Effector memory CD4-positive, alpha-beta T cell (primary cell): ENCODE measurements around the gene TULP4.

Experiments
- DNase-seq, 3 donors: peaks; one replicate each; pipeline ENCODE4 v3.0.0-alpha.2; 2020
- H3K27ac ChIP-seq: 2 replicates; pipeline ENCODE4 v1.7.0; 2013; ENCODE audit warnings: mild to moderate bottlenecking, low read length, moderate library complexity; ENCODE audit not compliant: insufficient read depth, poor library complexity, severe bottlenecking
- H3K27me3 ChIP-seq: replicated peaks from 2 replicates; pipeline ENCODE4 v1.7.0; 2013; ENCODE audit warnings: mild to moderate bottlenecking, low read length; ENCODE audit not compliant: insufficient read depth, control insufficient read depth, poor library complexity, severe bottlenecking
- H3K36me3 ChIP-seq: 2 replicates; pipeline ENCODE4 v1.7.0; 2013; ENCODE audit warnings: mild to moderate bottlenecking, low read length, moderate library complexity; ENCODE audit not compliant: control insufficient read depth, insufficient read depth
- H3K4me1 ChIP-seq: 2 replicates; pipeline ENCODE4 v1.7.0; 2013; ENCODE audit warnings: low read length, mild to moderate bottlenecking; ENCODE audit not compliant: control insufficient read depth, insufficient read depth, poor library complexity, severe bottlenecking
- H3K4me3 ChIP-seq: 2 replicates; pipeline ENCODE4 v1.7.0; 2013; ENCODE audit warnings: low read length, low read depth, mild to moderate bottlenecking; ENCODE audit not compliant: insufficient read depth, poor library complexity, severe bottlenecking
- H3K9me3 ChIP-seq: 2 replicates; pipeline ENCODE4 v1.7.0; 2013; ENCODE audit warnings: mild to moderate bottlenecking, low read length, moderate library complexity; ENCODE audit not compliant: control insufficient read depth

Gene TULP4

DNA sequence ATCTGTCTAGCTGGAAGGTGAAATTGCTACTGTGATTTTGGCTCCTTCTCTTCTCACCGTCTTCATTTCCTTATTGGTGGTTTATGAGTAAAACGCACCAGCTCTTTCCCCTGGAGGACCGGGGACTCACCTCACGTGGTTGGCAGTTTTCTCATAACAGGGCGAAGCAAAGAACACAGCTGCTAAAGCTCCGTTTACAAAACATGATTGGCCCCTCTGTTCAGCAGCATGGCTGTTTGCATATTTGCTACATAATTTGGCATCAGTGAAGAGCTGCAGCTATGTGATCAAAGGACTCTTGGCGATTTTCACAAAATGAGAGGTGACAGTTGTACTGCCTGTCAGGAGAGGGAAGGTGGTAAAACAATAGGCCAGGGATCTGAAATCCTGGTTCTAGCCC lies 227.1 kb downstream of the TULP4 start:
- Histone ChIP-seq H3K4me1 (peaks cover 12% of the 10 kb centered on the region), H3K27ac (no peak overlapping the region), H3K4me3 (no peak overlapping the region), H3K9me3 (no peaks in the 10 kb centered on the region), H3K27me3 (no peaks in the 10 kb centered on the region), H3K36me3 (no peaks in the 10 kb centered on the region)
- DNase-seq: no peak

DNA sequence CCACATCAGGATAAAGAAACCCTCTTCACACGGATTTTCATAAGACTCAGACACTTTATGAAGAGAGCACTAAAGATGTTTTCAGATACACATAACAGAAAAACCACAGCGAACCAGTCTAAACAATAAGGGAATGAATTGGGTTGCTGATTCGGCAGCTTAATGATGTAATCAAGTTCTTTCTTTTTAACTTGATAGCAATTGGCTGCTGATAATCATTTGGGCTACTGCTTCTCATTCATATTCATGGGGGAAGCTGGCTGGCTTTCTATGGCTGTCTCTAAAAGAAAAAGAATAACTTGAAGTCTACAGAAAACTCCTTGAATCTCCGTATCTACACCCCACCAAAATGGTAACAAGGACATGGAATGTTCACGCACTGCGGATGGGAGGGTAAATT lies 227.6 kb downstream of the TULP4 start:
- Histone ChIP-seq H3K4me3 (no peak overlapping the region), H3K9me3 (no peaks in the 10 kb centered on the region), H3K27ac (no peak overlapping the region), H3K36me3 (no peaks in the 10 kb centered on the region), H3K27me3 (no peaks in the 10 kb centered on the region), H3K4me1 (peaks cover 12% of the 10 kb centered on the region)
- no peak for DNase-seq

DNA sequence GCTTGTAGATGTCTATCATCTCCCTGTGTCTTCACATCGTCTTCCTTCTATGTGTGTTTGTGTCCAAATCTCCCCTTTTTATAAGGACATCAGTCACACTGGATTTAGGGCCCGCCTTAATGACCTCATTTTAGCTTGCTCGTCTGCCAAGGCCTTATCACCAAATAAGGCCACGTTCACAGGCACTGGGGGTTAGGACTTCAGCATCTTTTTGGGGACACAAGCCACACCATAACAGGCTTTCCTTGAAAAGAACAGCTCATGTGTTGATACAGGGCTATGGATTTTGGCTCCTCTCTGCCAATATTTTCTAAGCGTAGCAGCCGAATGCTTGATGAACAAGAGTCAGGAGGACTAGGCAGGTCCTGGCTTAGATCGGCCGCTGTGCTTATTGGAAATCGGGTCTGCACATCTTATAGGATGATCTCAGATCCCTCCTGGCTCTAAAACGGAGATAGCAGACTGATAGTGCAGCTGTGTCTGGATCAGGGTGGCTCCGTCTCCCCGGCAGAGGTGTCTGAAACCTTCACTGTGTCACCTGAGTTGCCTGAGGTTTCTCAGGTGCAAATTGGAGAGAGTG lies 231.4 kb downstream of the TULP4 start:
- no peaks in the 10 kb centered on the region for H3K4me1 ChIP-seq
- no peaks in the 10 kb centered on the region for H3K36me3 ChIP-seq
- DNase-seq: no peak

DNA sequence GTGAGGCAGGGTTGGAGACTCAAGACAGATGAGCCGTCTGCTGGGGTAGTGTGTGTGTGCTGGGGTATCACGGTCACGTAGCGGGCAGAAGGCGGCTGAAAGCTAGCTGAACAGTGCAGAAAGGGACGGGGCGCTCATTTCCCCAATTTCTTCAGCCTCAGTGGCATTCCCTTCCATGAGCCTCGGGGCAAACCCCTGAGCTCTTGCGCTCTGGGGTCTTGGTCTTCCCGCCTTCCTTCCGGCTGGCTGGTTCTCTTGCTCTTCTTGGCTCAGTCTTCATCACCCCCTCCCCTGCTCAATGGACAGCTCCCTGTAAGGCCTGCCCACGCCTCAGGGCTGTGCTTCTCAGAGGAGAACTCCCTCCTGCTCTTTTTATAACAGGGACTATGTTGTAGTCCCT lies 232.2 kb downstream of the TULP4 start:
- Histone ChIP-seq H3K36me3 (no peaks in the 10 kb centered on the region), H3K4me1 (no peaks in the 10 kb centered on the region), H3K27me3 (no peaks in the 10 kb centered on the region)

More for the DNA sequence above, 231.4 kb downstream of the TULP4 start:
- Histone ChIP-seq H3K9me3 (no peaks in the 10 kb centered on the region), H3K4me3 (no peak overlapping the region), H3K27me3 (no peaks in the 10 kb centered on the region), H3K27ac (no peak overlapping the region)

DNA sequence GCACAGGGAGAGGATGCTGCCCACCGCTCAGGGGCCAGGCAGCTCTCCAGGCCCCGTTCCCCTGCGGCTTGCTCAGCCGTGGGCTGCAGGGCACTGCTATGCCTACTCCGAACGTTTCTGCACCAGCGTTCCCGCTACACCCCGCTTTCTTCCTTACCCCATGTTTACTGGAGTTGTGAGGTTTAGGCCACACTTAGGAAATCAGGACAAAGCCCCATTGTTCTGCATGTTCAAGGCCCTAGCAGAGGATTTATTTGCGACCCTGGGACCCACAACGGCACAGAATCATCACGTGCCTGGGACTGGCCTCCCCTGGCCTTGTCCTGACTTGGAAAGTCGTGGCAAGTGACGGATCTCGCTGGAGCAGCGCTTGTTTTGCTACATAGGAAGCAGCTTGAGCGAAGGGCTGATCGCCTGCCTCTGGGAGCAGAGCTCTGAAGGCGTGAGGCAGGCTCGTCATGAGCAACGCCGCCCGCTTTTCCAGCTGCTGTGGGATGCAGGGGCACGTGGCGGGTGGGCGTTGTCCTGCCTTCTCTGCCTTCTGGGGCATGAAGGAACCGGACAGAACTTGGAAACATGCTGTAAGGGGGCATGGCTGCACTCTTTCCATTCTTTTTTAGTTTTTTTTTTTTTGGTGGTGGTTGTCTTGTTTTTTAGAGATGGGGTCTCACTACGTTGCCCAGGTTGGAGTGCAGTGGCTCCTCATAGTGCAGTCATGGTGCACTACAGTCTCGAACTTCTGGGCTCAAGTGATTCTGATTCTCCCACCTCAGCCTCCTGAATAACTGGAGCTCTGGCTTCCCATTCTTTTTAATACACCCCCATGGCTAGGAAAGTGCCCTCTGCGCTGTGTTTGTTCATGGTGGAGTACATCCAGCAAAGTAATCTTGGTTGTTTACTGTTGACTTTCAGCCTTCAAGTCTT lies 233.0 kb downstream of the TULP4 start:
- no peak for DNase-seq
- Histone ChIP-seq H3K4me3 (no peak overlapping the region), H3K27me3 (no peaks in the 10 kb centered on the region), H3K9me3 (no peaks in the 10 kb centered on the region), H3K27ac (no peak overlapping the region), H3K36me3 (no peaks in the 10 kb centered on the region), H3K4me1 (no peaks in the 10 kb centered on the region)

More for the DNA sequence above, 232.2 kb downstream of the TULP4 start:
- Histone ChIP-seq H3K4me3 (no peak overlapping the region), H3K9me3 (no peaks in the 10 kb centered on the region), H3K27ac (no peak overlapping the region)
- no peak for DNase-seq

DNA sequence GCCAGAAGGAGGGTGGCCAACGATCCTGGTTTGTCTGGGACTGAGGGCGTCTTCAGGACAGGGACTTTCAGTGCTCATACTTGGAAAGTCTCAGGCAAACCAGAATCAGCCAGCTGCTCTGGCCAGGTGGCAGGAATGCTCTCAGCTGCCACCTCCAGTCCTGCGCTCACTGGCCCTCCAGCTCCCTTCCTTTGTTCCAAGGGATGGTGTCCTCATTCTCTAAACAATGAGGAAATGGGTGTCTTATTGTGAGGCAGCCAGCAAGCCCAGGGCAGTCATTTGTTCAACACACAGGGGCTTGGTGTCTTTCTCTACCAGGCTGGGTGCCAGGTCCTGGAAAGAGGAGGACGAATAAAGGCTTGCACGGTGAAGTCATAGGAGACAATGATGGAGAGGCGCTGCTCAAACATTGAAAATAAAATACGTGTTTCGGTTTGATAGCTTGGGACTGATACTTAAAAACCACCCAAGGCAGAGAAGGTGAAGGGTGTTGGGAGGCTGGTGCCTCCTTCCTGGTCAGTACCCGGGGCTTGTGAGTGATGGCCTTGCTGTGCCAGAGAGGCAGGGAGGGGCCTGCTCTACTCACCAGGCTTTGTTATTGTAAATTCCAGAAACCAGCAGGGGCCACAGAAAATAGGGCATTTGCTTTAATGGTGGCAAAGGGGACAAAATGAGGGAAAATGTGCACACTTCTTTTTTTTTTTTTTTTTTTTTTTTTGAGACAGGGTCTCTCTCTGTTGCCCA lies 236.3 kb downstream of the TULP4 start:
- H3K9me3 ChIP-seq: no peaks in the 10 kb centered on the region
- no peaks in the 10 kb centered on the region for H3K4me1 ChIP-seq
- no peak overlapping the region for H3K27ac ChIP-seq
- H3K27me3 ChIP-seq: no peaks in the 10 kb centered on the region
- DNase-seq: no peak
- H3K36me3 ChIP-seq: no peaks in the 10 kb centered on the region
- H3K4me3 ChIP-seq: no peak overlapping the region

DNA sequence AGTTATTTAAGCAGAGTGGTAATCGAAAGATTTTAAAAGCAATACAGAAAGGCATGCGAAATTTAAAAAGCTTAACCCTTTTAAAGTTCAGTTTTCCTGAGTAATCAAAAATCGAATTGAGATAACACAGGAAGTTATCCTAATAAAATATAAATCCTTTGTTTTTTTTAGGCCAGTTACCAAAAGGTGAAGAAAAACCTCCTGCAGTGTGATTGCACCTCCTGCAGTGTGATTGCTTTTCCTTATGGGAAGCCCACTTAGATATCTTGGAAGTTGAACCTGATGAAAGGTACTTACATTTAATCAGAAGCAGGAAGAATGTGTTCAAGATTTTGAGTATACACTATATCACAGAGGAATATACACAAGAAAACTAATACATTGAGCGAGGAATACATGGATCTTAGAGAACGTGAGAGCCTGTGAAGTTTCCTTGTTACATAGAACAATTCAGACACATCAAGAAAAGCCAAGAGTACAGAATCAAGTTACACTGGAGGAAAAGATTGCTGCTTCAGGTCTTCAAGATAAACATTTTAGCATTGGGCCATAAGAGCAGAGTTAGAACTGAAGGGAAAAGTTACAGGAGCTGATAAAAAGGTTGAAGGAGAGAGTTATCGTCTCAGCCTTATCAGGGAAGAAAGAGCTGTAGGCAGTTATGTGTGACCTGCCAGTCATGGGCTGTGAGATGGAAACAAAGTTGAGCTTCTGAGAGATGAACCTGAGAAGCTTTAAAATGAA lies 240.0 kb downstream of the TULP4 start:
- DNase-seq: no peak
- Histone ChIP-seq H3K27ac (no peak overlapping the region), H3K4me1 (no peaks in the 10 kb centered on the region)

DNA sequence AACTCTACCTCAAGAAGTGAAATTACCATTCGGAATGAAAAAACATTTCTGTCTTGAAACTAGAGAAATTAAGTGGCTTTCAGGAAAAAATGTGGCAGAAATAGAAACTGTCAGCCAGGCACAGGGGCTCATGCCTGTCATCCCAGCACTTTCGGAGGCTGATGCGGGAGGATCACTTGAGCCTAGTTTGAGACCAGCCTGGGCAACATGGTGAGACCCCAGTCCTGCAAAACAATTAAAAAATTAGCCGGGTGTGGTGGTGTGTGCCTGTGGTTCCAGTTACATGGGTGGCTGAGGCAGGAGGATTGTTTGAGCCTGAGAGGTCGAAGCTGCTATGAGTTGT lies 240.5 kb downstream of the TULP4 start:
- no peak for DNase-seq
- H3K27ac ChIP-seq: no peak overlapping the region
- H3K4me3 ChIP-seq: no peak overlapping the region
- H3K4me1 ChIP-seq: no peaks in the 10 kb centered on the region
- H3K27me3 ChIP-seq: no peaks in the 10 kb centered on the region
- H3K9me3 ChIP-seq: no peaks in the 10 kb centered on the region
- no peaks in the 10 kb centered on the region for H3K36me3 ChIP-seq

More for the DNA sequence above, 240.0 kb downstream of the TULP4 start:
- H3K9me3 ChIP-seq: no peaks in the 10 kb centered on the region
- H3K27me3 ChIP-seq: no peaks in the 10 kb centered on the region
- H3K4me3 ChIP-seq: no peak overlapping the region
- H3K36me3 ChIP-seq: no peaks in the 10 kb centered on the region

DNA sequence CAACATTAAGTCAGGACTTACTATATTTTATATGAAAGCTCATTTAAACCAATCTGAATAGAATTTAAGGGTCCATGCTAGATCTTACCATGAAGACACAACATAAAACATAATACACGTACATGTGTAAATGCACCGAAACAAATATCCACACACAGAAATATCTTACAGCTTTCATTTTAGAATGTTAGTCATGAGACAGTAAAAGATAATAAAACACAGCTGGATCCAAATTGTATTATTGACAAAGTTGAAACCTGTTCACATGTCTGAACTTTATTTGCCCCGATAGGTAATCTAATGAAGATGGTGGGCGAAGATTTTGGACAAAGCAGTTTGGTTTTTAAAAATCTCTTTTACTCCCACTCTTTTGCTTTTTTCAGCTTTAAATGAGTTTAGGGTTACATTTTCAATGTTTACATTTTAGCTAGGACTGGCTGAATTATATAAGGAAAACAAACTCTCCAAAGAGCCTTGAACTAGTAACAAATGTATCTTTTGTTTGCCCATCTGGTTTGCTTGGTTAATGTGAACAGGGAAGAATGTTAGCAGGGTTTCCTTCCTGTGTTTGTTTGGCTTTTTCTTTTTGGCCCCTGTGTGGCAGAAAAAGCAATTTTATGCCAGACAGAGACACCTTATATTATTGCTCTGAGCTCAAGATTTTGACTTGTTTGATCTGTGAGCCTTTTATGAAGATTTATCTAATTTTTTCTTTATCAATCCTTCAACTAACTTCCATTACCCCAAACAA lies 242.5 kb downstream of the TULP4 start:
- peaks cover 4% of the 10 kb centered on the region for H3K4me1 ChIP-seq
- no peaks in the 10 kb centered on the region for H3K36me3 ChIP-seq
- H3K4me3 ChIP-seq: no peak overlapping the region
- no peaks in the 10 kb centered on the region for H3K27me3 ChIP-seq
- no peak overlapping the region for H3K27ac ChIP-seq
- H3K9me3 ChIP-seq: no peaks in the 10 kb centered on the region
- DNase-seq: no peak
